Fibroblast of lung (primary cell): ENCODE data around the gene POLA1. TPM values are rescaled to one million over a fixed set of nuclear protein-coding genes. Genes with fewer than 3 reads are reported as not detected.

ENCODE experiments used
- DNase-seq, 2 donors: peaks; one replicate each; pipeline versions ENCODE4 v3.0.0 to v3.0.0-alpha.2; 2010; ENCODE audit warnings: low read depth in 2 of 2
- H2AFZ ChIP-seq: 2 replicates; pipeline ENCODE4 v1.5.1; 2012; ENCODE audit warnings: low read length, control low read depth, inconsistent platforms
- H3K27ac ChIP-seq: 2 replicates; pipeline ENCODE4 v1.5.1; 2011; ENCODE audit warnings: low read length, control low read depth; ENCODE audit not compliant: insufficient read depth
- H3K27me3 ChIP-seq: 2 replicates; pipeline ENCODE4 v1.5.1; 2011; ENCODE audit warnings: mild to moderate bottlenecking, low read length; ENCODE audit not compliant: control insufficient read depth, insufficient read depth
- H3K36me3 ChIP-seq: 2 replicates; pipeline ENCODE4 v1.5.1; 2011; ENCODE audit warnings: low read length; ENCODE audit not compliant: control insufficient read depth, insufficient read depth
- H3K4me1 ChIP-seq: 2 replicates; pipeline ENCODE4 v1.5.1; 2011; ENCODE audit warnings: low read length; ENCODE audit not compliant: control insufficient read depth, insufficient read depth; ENCODE audit errors: extremely low read depth
- H3K4me2 ChIP-seq: 2 replicates; pipeline ENCODE4 v1.5.1; 2011; ENCODE audit warnings: low read length, control low read depth; ENCODE audit not compliant: insufficient read depth; ENCODE audit errors: extremely low read depth
- H3K4me3 ChIP-seq, 4 experiments: fragments of 200-600 bp in 1 of 4; sonication (generic) in 1 of 4; replicated peaks in 1 of 4; 2 replicates each; pipeline ENCODE4 v1.5.1; 2011 to 2016; ENCODE audit warnings: low read length in 4 of 4, low read depth in 3 of 4, mild to moderate bottlenecking in 3 of 4, control low read depth in 2 of 4, inconsistent platforms in 1 of 4, mixed read lengths in 1 of 4; ENCODE audit not compliant: insufficient read depth in 1 of 4; ENCODE audit errors: control extremely low read depth in 1 of 4
- H3K79me2 ChIP-seq: 2 replicates; pipeline ENCODE4 v1.5.1; 2012; ENCODE audit warnings: mild to moderate bottlenecking, low read length, inconsistent platforms; ENCODE audit not compliant: control insufficient read depth, insufficient read depth
- H3K9ac ChIP-seq: 2 replicates; pipeline ENCODE4 v1.5.1; 2011; ENCODE audit warnings: mild to moderate bottlenecking, low read length, control low read depth; ENCODE audit not compliant: insufficient read depth
- H3K9me3 ChIP-seq: 2 replicates; pipeline ENCODE4 v1.5.1; 2012; ENCODE audit warnings: low read depth, low read length; ENCODE audit not compliant: control insufficient read depth, insufficient read depth
- H4K20me1 ChIP-seq: 2 replicates; pipeline ENCODE4 v1.5.1; 2011; ENCODE audit warnings: low read length; ENCODE audit not compliant: control insufficient read depth, insufficient read depth; ENCODE audit errors: extremely low read depth
- CTCF ChIP-seq, 2 donors: IDR thresholded peaks in 1 of 2; conservative IDR thresholded peaks in 1 of 2; 1 replicate in 1 of 2; 2 replicates in 1 of 2; pipeline ENCODE4 v1.5.1; 2011 to 2012; ENCODE audit warnings: low read length in 2 of 2, control low read depth in 1 of 2, inconsistent platforms in 1 of 2, low read depth in 1 of 2, mild to moderate bottlenecking in 1 of 2
- EZH2 ChIP-seq: IDR thresholded peaks from 2 replicates; pipeline ENCODE4 v1.5.1; 2012; ENCODE audit warnings: low read length, control low read depth, mild to moderate bottlenecking; ENCODE audit errors: missing control alignments
- polyA plus RNA-seq, 2 donors: library from polyadenylated mRNA; depleted of rRNA in 1 of 2; stranded (reverse) in 1 of 2; unstranded in 1 of 2; fragments of >200 nt; gene quantifications; 2 replicates each; pipeline ENCODE4 v1.2.1, GENCODE V29; 2011 to 2012; ENCODE audit warnings: missing spikeins in 1 of 2
- total RNA-seq: library from RNA; depleted of rRNA; stranded (reverse); fragments of >200 nt; gene quantifications from 2 replicates; pipeline ENCODE4 v1.2.1, GENCODE V29; 2014

The POLA1 gene
- total and polyA plus RNA-seq, 2 donors (not counting 1 experiment from before 2014, with no cell fraction given) = 1.7 to 9.2 TPM

- Histone ChIP-seq H2AFZ (no peak overlapping the region), H3K79me2 (no peaks in the 10 kb centered on the region), H3K4me3 (no peak overlapping the region), H4K20me1 (no peaks in the 10 kb centered on the region), H3K9ac (no peak overlapping the region), H3K9me3 (no peaks in the 10 kb centered on the region), H3K4me2 (no peak overlapping the region), H3K27me3 (no peaks in the 10 kb centered on the region), H3K36me3 (no peaks in the 10 kb centered on the region), H3K4me1 (no peaks in the 10 kb centered on the region), H3K27ac (no peak overlapping the region)
- TF ChIP-seq EZH2 = no peak
- TF ChIP-seq CTCF (conservative IDR thresholded peaks at IDR 0.05 in 1 of 2, IDR thresholded peaks at IDR 0.05 in 1 of 2; ENCODE audit: low read depth in 1 of 2, low read length in 2 of 2) = no peak
- DNase-seq = no peak
Measured at GRCh38 chrX:24954732-24955131, 261.0 kb downstream of the POLA1 start.

GRCh38 chrX:24955372-24955930 lies 261.7 kb downstream of the POLA1 start:
- DNase-seq = no peak
- no peak for TF ChIP-seq CTCF (conservative IDR thresholded peaks at IDR 0.05 in 1 of 2, IDR thresholded peaks at IDR 0.05 in 1 of 2; ENCODE audit: low read depth in 1 of 2, low read length in 2 of 2)
- TF ChIP-seq EZH2 = no peak
- no peaks in the 10 kb centered on the region for H3K9me3 ChIP-seq
- no peak overlapping the region for H3K4me2 ChIP-seq
- H2AFZ ChIP-seq = no peak overlapping the region
- no peaks in the 10 kb centered on the region for H3K27me3 ChIP-seq
- no peak overlapping the region for H3K9ac ChIP-seq
- no peak overlapping the region for H3K27ac ChIP-seq
- no peaks in the 10 kb centered on the region for H4K20me1 ChIP-seq
- no peak overlapping the region for H3K4me3 ChIP-seq
- H3K36me3 ChIP-seq = no peaks in the 10 kb centered on the region
- no peaks in the 10 kb centered on the region for H3K79me2 ChIP-seq
- H3K4me1 ChIP-seq = no peaks in the 10 kb centered on the region

- H3K9ac ChIP-seq = no peak overlapping the region
- H4K20me1 ChIP-seq = no peaks in the 10 kb centered on the region
- H3K4me3 ChIP-seq = no peak overlapping the region
- no peak for TF ChIP-seq EZH2
- TF ChIP-seq CTCF (conservative IDR thresholded peaks at IDR 0.05 in 1 of 2, IDR thresholded peaks at IDR 0.05 in 1 of 2; ENCODE audit: low read depth in 1 of 2, low read length in 2 of 2) = no peak
- H3K4me1 ChIP-seq = no peaks in the 10 kb centered on the region
- H3K36me3 ChIP-seq = no peaks in the 10 kb centered on the region
- no peaks in the 10 kb centered on the region for H3K27me3 ChIP-seq
- H3K4me2 ChIP-seq = no peak overlapping the region
- no peaks in the 10 kb centered on the region for H3K79me2 ChIP-seq
- H3K27ac ChIP-seq = no peak overlapping the region
- DNase-seq = peak; percentile 10 to 23
- no peak overlapping the region for H2AFZ ChIP-seq
- no peaks in the 10 kb centered on the region for H3K9me3 ChIP-seq
Measured at GRCh38 chrX:24956828-24957227, 263.1 kb downstream of the POLA1 start.
